OCI-LY3 (cell line): Measurements from ENCODE around the gene ZSWIM5.

Experiments
- EZH2phosphoT487 ChIP-seq: fragments of 200-600 bp; shearing (Covaris generic); IDR thresholded peaks from 2 replicates; pipeline ENCODE4 v1.6.1; 2018; ENCODE audit warnings: antibody characterized with exemption, mixed run types, low read depth
- TF ChIP-seq, protein P1 (sequence below): fragments of 200-600, 300-600 bp; sonication (generic); IDR thresholded peaks from 2 replicates; pipeline ENCODE4 v1.5.1; 2014; ENCODE audit warnings: antibody characterized with exemption, low read length, low read depth

DNA sequence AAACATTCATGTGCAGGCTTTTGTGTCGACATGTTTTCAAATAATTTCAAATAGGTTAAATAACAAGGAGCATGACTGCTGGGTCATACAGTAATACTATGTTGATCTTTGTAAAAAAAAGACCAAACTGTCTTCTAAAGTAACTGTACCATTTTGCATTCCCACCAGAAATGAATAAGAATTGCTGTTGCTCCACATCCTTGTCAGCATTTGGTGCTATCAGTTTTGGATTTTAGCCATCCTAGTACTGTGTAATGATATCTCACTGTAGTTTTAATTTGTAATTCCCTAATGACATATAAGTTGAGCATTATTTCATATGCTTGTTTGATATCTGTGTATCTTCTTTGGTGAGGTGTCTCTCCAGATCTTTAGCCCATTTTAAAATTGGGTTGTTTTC lies 182.7 kb downstream of the ZSWIM5 start:
- TF ChIP-seq, protein P1, sequence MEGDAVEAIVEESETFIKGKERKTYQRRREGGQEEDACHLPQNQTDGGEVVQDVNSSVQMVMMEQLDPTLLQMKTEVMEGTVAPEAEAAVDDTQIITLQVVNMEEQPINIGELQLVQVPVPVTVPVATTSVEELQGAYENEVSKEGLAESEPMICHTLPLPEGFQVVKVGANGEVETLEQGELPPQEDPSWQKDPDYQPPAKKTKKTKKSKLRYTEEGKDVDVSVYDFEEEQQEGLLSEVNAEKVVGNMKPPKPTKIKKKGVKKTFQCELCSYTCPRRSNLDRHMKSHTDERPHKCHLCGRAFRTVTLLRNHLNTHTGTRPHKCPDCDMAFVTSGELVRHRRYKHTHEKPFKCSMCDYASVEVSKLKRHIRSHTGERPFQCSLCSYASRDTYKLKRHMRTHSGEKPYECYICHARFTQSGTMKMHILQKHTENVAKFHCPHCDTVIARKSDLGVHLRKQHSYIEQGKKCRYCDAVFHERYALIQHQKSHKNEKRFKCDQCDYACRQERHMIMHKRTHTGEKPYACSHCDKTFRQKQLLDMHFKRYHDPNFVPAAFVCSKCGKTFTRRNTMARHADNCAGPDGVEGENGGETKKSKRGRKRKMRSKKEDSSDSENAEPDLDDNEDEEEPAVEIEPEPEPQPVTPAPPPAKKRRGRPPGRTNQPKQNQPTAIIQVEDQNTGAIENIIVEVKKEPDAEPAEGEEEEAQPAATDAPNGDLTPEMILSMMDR = no peak
- no peak for TF ChIP-seq EZH2phosphoT487
